Heart left ventricle (tissue), 13 donors: ENCODE results near the gene SAPCD1.

ENCODE experiments used
- CTCF ChIP-seq, 12 donors: fragments of 200-600 bp; sonication (generic) in 4 of 12; IDR thresholded peaks; one replicate each; pipeline versions ENCODE4 v1.5.0 to v1.8.0; 2018 to 2022; ENCODE audit warnings: antibody characterized with exemption in 12 of 12, mild to moderate bottlenecking in 5 of 12
- POLR2A ChIP-seq, 2 donors: fragments of 450-650 bp; IDR thresholded peaks; one replicate each; pipeline ENCODE4 v1.6.1; 2017; ENCODE audit warnings: antibody characterized with exemption in 2 of 2, mild to moderate bottlenecking in 2 of 2, moderate library complexity in 2 of 2
- donor health status: ischemic (EF 13 %, LVEDD 7.1; RV severe dilation, severe dysfunction).
- donor health status: DM: no; HTN: yes; CAD: no.
- donor health status: DM: no; HTN: no; CAD: no.
- donor health status: ischemic (EF 25% LVEDD 6.9; RV normal size, moderate dysfunction).
- donor health status: ischemic (EF 25% LVEDD 5.7; RV mildly dilated, moderate dysfunction).
- donor health status: ischemic (EF 35%, LVEDD 5.7; RV mildly dilated, moderate dysfunction).
- donor health status: nonischemic (EF 11% LVEDD 7.7; RV severe dilation, severe dysfunction).
- donor health status: DM: yes; HTN: yes; CAD: no.
- donor health status: PGD.
- donor health status: ischemic (EF 29% LVEDD 5.4; RV normal size, mild dysfunction).
- donor health status: nonischemic (EF 23%, LVEDD 6.1; RV moderate dilation, normal function).

- TF ChIP-seq CTCF (IDR thresholded peaks at IDR 0.05) = no peak
- no peak for TF ChIP-seq POLR2A (IDR thresholded peaks at IDR 0.05)
Observed at GRCh38 chr6:31744422-31744821, 18.0 kb upstream of the SAPCD1 start.
